Neural progenitor cell (in vitro differentiated cells): Measurements from ENCODE around the gene EXD2. TPM values are rescaled to one million over a fixed set of nuclear protein-coding genes. Genes with fewer than 3 reads are reported as not detected.
A peak's percentile ranks its signal among the peaks of the same experiment; 100 is the strongest.

Experiments used
- DNase-seq: peaks from one replicate; pipeline ENCODE4 v3.0.0-alpha.2; 2016; ENCODE audit warnings: low spot score
- H2AFZ ChIP-seq: fragments of 200-600 bp; sonication (generic); replicated peaks from 2 replicates; pipeline ENCODE4 v1.6.1; 2016; ENCODE audit warnings: antibody characterized with exemption
- H3F3A ChIP-seq: fragments of 200-600 bp; sonication (generic); 2 replicates; pipeline ENCODE4 v1.6.1; 2016; ENCODE audit warnings: antibody characterized with exemption, low read depth
- H3K27ac ChIP-seq: fragments of 200-600 bp; sonication (generic); 2 replicates; pipeline ENCODE4 v1.5.1; 2016; ENCODE audit warnings: mild to moderate bottlenecking
- H3K27me3 ChIP-seq: fragments of 200-600 bp; sonication (generic); 2 replicates; pipeline ENCODE4 v1.6.1; 2016; ENCODE audit warnings: mild to moderate bottlenecking, moderate library complexity
- H3K36me3 ChIP-seq: fragments of 200-600 bp; sonication (generic); 2 replicates; pipeline ENCODE4 v1.5.1; 2016
- H3K4me1 ChIP-seq: fragments of 200-600 bp; sonication (generic); 2 replicates; pipeline ENCODE4 v1.6.1; 2016; ENCODE audit warnings: mixed run types
- H3K4me2 ChIP-seq: fragments of 200-600 bp; sonication (generic); 2 replicates; pipeline ENCODE4 v1.6.1; 2016
- H3K4me3 ChIP-seq: fragments of 200-600 bp; sonication (generic); 2 replicates; pipeline ENCODE4 v1.5.1; 2016
- H3K79me2 ChIP-seq: fragments of 200-600 bp; sonication (generic); 2 replicates; pipeline ENCODE4 v1.6.1; 2016; ENCODE audit warnings: low read depth
- H3K9ac ChIP-seq: fragments of 200-600 bp; sonication (generic); 2 replicates; pipeline ENCODE4 v1.6.1; 2016
- H3K9me3 ChIP-seq: fragments of 200-600 bp; sonication (generic); 2 replicates; pipeline ENCODE4 v1.5.1; 2016; ENCODE audit warnings: low read depth
- H4K20me1 ChIP-seq: fragments of 200-600 bp; sonication (generic); 2 replicates; pipeline ENCODE4 v1.6.1; 2016; ENCODE audit warnings: low read depth
- H3K27ac Mint-ChIP-seq: 3 replicates; pipeline ENCODE4 v1.8.0; 2021; ENCODE audit warnings: mixed read lengths
- H3K27me3 Mint-ChIP-seq: 2 replicates; pipeline ENCODE4 v1.8.0; 2022; ENCODE audit warnings: low read depth, mild to moderate bottlenecking, inconsistent platforms, moderate library complexity, mixed read lengths; ENCODE audit not compliant: insufficient read depth
- H3K36me3 Mint-ChIP-seq: 3 replicates; pipeline ENCODE4 v1.8.0; 2021; ENCODE audit warnings: mixed read lengths
- H3K4me1 Mint-ChIP-seq: 3 replicates; pipeline ENCODE4 v1.8.0; 2021; ENCODE audit warnings: mixed read lengths
- H3K4me3 Mint-ChIP-seq: 3 replicates; pipeline ENCODE4 v1.8.0; 2021; ENCODE audit warnings: mild to moderate bottlenecking, moderate library complexity, mixed read lengths
- H3K9me3 Mint-ChIP-seq: 3 replicates; pipeline ENCODE4 v1.8.0; 2020; ENCODE audit warnings: mixed read lengths
- CTCF ChIP-seq: fragments of 200-600 bp; sonication (generic); IDR thresholded peaks from 2 replicates; pipeline ENCODE4 v1.5.1; 2017; ENCODE audit warnings: antibody characterized with exemption, mild to moderate bottlenecking
- EZH2 ChIP-seq: fragments of 200-600 bp; sonication (generic); IDR thresholded peaks from 2 replicates; pipeline ENCODE4 v1.6.1; 2017; ENCODE audit warnings: antibody characterized with exemption, mild to moderate bottlenecking, moderate library complexity
- EZH2phosphoT487 ChIP-seq: fragments of 200-600 bp; sonication (generic); IDR thresholded peaks from 2 replicates; pipeline ENCODE4 v1.6.1; 2017; ENCODE audit warnings: antibody characterized with exemption
- total RNA-seq: library from RNA; depleted of rRNA; stranded (reverse); fragments of >200 nt; gene quantifications from 2 replicates; pipeline ENCODE4 v1.2.3, GENCODE V29; 2015; ENCODE audit warnings: low replicate concordance

Gene EXD2
- total RNA-seq, 1 donor from 2014 or later = 23.2 TPM

- H3K4me1 ChIP-seq = peaks cover 22% of the 10 kb centered on the region
- H2AFZ ChIP-seq = peak overlapping the region; percentile 92
- peaks cover 56% of the 10 kb centered on the region for H3K27me3 ChIP-seq
Measured at GRCh38 chr14:69261761-69262331, 70.5 kb downstream of the EXD2 start.

GRCh38 chr14:69262516-69262915, 71.2 kb downstream of the EXD2 start:
- peaks cover 22% of the 10 kb centered on the region for H3K4me1 ChIP-seq
- H3K4me3 ChIP-seq = peak overlapping the region; percentile 72
- peak overlapping the region; percentile 90 for H3K4me3 Mint-ChIP-seq
- H3K9me3 ChIP-seq = no peaks in the 10 kb centered on the region
- peaks cover 49% of the 10 kb centered on the region for H3K27me3 ChIP-seq
- peak; percentile 60 for DNase-seq
- H3K9ac ChIP-seq = no peak overlapping the region
- no peak overlapping the region for H3K27ac Mint-ChIP-seq
- H4K20me1 ChIP-seq = peaks cover 22% of the 10 kb centered on the region
- peaks cover 5% of the 10 kb centered on the region for H3K36me3 Mint-ChIP-seq
- no peaks in the 10 kb centered on the region for H3K79me2 ChIP-seq
- TF ChIP-seq EZH2phosphoT487 (no peak), CTCF (no peak), EZH2 (no peak)
- no peaks in the 10 kb centered on the region for H3K36me3 ChIP-seq
- H3K9me3 Mint-ChIP-seq = no peaks in the 10 kb centered on the region
- peaks cover 29% of the 10 kb centered on the region for H3F3A ChIP-seq
- H3K27ac ChIP-seq = no peak overlapping the region
- peak overlapping the region; percentile 95 for H3K4me2 ChIP-seq
- peak overlapping the region; percentile 66 for H2AFZ ChIP-seq
- H3K27me3 Mint-ChIP-seq = peaks cover 5% of the 10 kb centered on the region
- peaks cover 34% of the 10 kb centered on the region for H3K4me1 Mint-ChIP-seq

More at GRCh38 chr14:69261761-69262331, 70.5 kb downstream of the EXD2 start:
- H3K27ac ChIP-seq = no peak overlapping the region
- TF ChIP-seq EZH2 (peak; percentile 5), CTCF (no peak)
- Mint-ChIP-seq H3K4me1 (peaks cover 34% of the 10 kb centered on the region), H3K27ac (no peak overlapping the region), H3K36me3 (peaks cover 5% of the 10 kb centered on the region), H3K4me3 (peak overlapping the region; percentile 90), H3K27me3 (peaks cover 5% of the 10 kb centered on the region), H3K9me3 (no peaks in the 10 kb centered on the region)
- peaks cover 29% of the 10 kb centered on the region for H3F3A ChIP-seq
- H4K20me1 ChIP-seq = peaks cover 22% of the 10 kb centered on the region
- no peaks in the 10 kb centered on the region for H3K9me3 ChIP-seq
- DNase-seq = peak; percentile 42
- H3K9ac ChIP-seq = no peak overlapping the region
- H3K79me2 ChIP-seq = no peaks in the 10 kb centered on the region
- H3K4me2 ChIP-seq = peak overlapping the region; percentile 95
- H3K36me3 ChIP-seq = no peaks in the 10 kb centered on the region
- peak overlapping the region; percentile 72 for H3K4me3 ChIP-seq

GRCh38 chr14:69263364-69263763, 72.1 kb downstream of the EXD2 start:
- H3K9me3 ChIP-seq = no peaks in the 10 kb centered on the region
- Mint-ChIP-seq H3K9me3 (no peaks in the 10 kb centered on the region), H3K27me3 (peaks cover 5% of the 10 kb centered on the region), H3K36me3 (peaks cover 2% of the 10 kb centered on the region), H3K4me1 (peaks cover 30% of the 10 kb centered on the region), H3K4me3 (no peak overlapping the region), H3K27ac (no peak overlapping the region)
- TF ChIP-seq EZH2phosphoT487 = no peak
- TF ChIP-seq CTCF = no peak
- TF ChIP-seq EZH2 = no peak
- no peak for DNase-seq
- H3K79me2 ChIP-seq = no peaks in the 10 kb centered on the region
- H2AFZ ChIP-seq = no peak overlapping the region
- H3K9ac ChIP-seq = no peak overlapping the region
- H3K4me2 ChIP-seq = no peak overlapping the region
- peaks cover 41% of the 10 kb centered on the region for H3K27me3 ChIP-seq
- H3K4me1 ChIP-seq = peaks cover 22% of the 10 kb centered on the region
- H3K27ac ChIP-seq = no peak overlapping the region
- H3K4me3 ChIP-seq = no peak overlapping the region
- peaks cover 20% of the 10 kb centered on the region for H4K20me1 ChIP-seq
- H3F3A ChIP-seq = peaks cover 29% of the 10 kb centered on the region
- no peaks in the 10 kb centered on the region for H3K36me3 ChIP-seq
